ENCODE measurements around the gene TMC4.

- TF ChIP-seq REST (IDR thresholded peaks at IDR 0.05; ENCODE audit: low read depth, low read length) (no peak), TCF12 (IDR thresholded peaks at IDR 0.05) (no peak), NFIC (IDR thresholded peaks at IDR 0.05; ENCODE audit: borderline replicate concordance) (no peak), RAD21 (IDR thresholded peaks at IDR 0.05; ENCODE audit: low read length) (no peak), POLR2AphosphoS5 (IDR thresholded peaks at IDR 0.05; ENCODE audit: low read depth, low read length) (no peak), SIN3A (IDR thresholded peaks at IDR 0.05; ENCODE audit: borderline replicate concordance, low read depth, low read length) (no peak), RFX5 (IDR thresholded peaks at IDR 0.05; ENCODE audit: low read length) (no peak), MXI1 (IDR thresholded peaks at IDR 0.05; ENCODE audit: low read depth, low read length) (no peak), JUND (IDR thresholded peaks at IDR 0.05) (no peak), CHD2 (IDR thresholded peaks at IDR 0.05; ENCODE audit: low read length, partially characterized antibody) (peak; percentile 44)
Observed at GRCh38 chr19:54178581-54179261, 5.8 kb upstream of the TMC4 start.

All from SK-N-SH (cell line).